ENCODE measurements around the gene NF2.

- TF ChIP-seq CTCF (IDR thresholded peaks at IDR 0.05) (no peak), POLR2AphosphoS5 (IDR thresholded peaks at IDR 0.05; ENCODE audit: low read depth, low read length) (no peak), REST (IDR thresholded peaks at IDR 0.05; ENCODE audit: insufficient read depth in 1 of 2, low read depth in 2 of 2, low read length in 1 of 2) (no peak), SIN3A (IDR thresholded peaks at IDR 0.05; ENCODE audit: borderline replicate concordance, insufficient read depth, low read depth, low read length) (no peak), TCF7L2 (IDR thresholded peaks at IDR 0.05; ENCODE audit: low read depth, low read length) (no peak)
These were observed 38.4 kb downstream of the NF2 start for GRCh38 chr22:29641700-29642330.
